Neural crest cell (in vitro differentiated cells): ENCODE results near the gene ARRB2. TPM values are rescaled to one million over a fixed set of nuclear protein-coding genes. Genes with fewer than 3 reads are reported as not detected.

Experiments
- DNase-seq: peaks from one replicate; pipeline ENCODE4 v3.0.0; 2021; ENCODE audit warnings: low read depth, mixed read lengths, low spot score
- H3K27ac Mint-ChIP-seq: one replicate; pipeline ENCODE4 v1.8.0; 2021; ENCODE audit warnings: mild to moderate bottlenecking, mixed read lengths; ENCODE audit not compliant: unreplicated experiment
- H3K27me3 Mint-ChIP-seq: 2 replicates; pipeline ENCODE4 v1.8.0; 2021; ENCODE audit warnings: low read depth, mild to moderate bottlenecking, mixed read lengths
- H3K36me3 Mint-ChIP-seq: 2 replicates; pipeline ENCODE4 v1.8.0; 2021; ENCODE audit warnings: low read depth, mild to moderate bottlenecking, mixed read lengths
- H3K4me1 Mint-ChIP-seq: 2 replicates; pipeline ENCODE4 v1.8.0; 2021; ENCODE audit warnings: mixed read lengths
- H3K4me3 Mint-ChIP-seq: one replicate; pipeline ENCODE4 v1.8.0; 2021; ENCODE audit warnings: mild to moderate bottlenecking, mixed read lengths
- H3K9me3 Mint-ChIP-seq: 2 replicates; pipeline ENCODE4 v1.8.0; 2021; ENCODE audit warnings: mixed read lengths
- total RNA-seq: library from RNA; stranded (reverse); gene quantifications from 2 replicates; pipeline ENCODE4 v1.2.1, GENCODE V29; 2021
- TF ChIP-seq, protein P1 (sequence below): fragments of 200-600 bp; sonication (generic); conservative IDR thresholded peaks from 2 replicates; pipeline ENCODE4 v1.5.0; 2021; ENCODE audit warnings: antibody characterized with exemption, mild to moderate bottlenecking

ARRB2 gene
- total RNA-seq, 1 donor from 2014 or later, result 73.4 TPM

DNA sequence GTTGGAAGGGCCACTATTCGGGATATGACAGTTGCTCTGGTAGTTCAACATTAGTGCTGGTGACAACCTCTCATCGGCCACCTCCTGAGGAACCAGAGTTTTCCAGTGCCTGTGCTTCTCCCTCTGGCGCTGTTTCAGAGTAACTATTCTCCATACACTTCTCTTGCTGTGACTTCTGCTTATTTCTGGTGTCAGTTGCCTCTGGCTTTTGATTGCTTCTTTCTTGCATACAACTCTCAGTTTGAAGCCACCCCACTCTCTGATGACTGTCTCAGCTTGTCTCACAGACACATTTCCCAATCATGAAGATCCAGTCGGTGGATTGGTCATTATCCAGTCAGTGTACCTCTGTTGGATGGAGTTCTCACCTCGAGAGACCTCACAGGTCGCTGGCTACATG is 57.9 kb downstream of the ARRB2 start:
- H3K27ac Mint-ChIP-seq, result no peak overlapping the region

DNA sequence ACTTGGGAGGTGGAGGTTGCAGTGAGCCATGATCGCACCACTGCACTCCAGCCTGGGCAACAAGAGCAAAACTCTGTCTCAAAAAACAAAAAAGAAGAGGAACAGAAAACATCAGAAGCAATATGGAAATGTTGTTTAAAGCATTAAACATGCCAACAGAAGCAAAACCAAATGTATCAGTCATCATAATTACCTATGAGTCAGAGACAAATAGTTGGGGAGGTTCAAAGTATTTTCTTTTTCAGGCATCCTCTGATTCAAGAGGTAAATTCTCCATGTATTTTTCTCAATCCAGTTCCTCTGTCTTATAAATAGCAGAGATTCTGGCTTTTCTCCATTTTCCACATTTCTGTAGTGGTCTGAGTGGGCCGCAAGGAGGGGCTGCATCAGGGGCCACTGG is 59.2 kb downstream of the ARRB2 start:
- TF ChIP-seq, protein P1, sequence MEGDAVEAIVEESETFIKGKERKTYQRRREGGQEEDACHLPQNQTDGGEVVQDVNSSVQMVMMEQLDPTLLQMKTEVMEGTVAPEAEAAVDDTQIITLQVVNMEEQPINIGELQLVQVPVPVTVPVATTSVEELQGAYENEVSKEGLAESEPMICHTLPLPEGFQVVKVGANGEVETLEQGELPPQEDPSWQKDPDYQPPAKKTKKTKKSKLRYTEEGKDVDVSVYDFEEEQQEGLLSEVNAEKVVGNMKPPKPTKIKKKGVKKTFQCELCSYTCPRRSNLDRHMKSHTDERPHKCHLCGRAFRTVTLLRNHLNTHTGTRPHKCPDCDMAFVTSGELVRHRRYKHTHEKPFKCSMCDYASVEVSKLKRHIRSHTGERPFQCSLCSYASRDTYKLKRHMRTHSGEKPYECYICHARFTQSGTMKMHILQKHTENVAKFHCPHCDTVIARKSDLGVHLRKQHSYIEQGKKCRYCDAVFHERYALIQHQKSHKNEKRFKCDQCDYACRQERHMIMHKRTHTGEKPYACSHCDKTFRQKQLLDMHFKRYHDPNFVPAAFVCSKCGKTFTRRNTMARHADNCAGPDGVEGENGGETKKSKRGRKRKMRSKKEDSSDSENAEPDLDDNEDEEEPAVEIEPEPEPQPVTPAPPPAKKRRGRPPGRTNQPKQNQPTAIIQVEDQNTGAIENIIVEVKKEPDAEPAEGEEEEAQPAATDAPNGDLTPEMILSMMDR, result no peak
- no peaks in the 10 kb centered on the region for H3K36me3 Mint-ChIP-seq
- no peak for DNase-seq
- no peaks in the 10 kb centered on the region for H3K4me1 Mint-ChIP-seq
- no peaks in the 10 kb centered on the region for H3K9me3 Mint-ChIP-seq
- H3K27ac Mint-ChIP-seq, result no peak overlapping the region
- peaks cover 19% of the 10 kb centered on the region for H3K27me3 Mint-ChIP-seq
- no peak overlapping the region for H3K4me3 Mint-ChIP-seq

More for the DNA sequence above, 57.9 kb downstream of the ARRB2 start:
- Mint-ChIP-seq H3K36me3 (no peaks in the 10 kb centered on the region), H3K9me3 (no peaks in the 10 kb centered on the region), H3K27me3 (peaks cover 18% of the 10 kb centered on the region), H3K4me3 (no peak overlapping the region), H3K4me1 (no peaks in the 10 kb centered on the region)
- DNase-seq, result no peak
- TF ChIP-seq, protein P1, result no peak

Other genes with a start within 250 kb of the ARRB2 start
- 3.8 and 4.3 TPM in 2 replicates for gene SPNS2, start 211.8 kb upstream of the ARRB2 start, total RNA-seq
- gene MYBBP1A, start 155.2 kb upstream of the ARRB2 start, total RNA-seq, result 67.0 and 69.3 TPM in 2 replicates
- gene GGT6, start 150.1 kb upstream of the ARRB2 start, total RNA-seq, result not detected in 2 replicates
- 1.1 and 1.4 TPM in 2 replicates for gene SMTNL2, start 126.1 kb upstream of the ARRB2 start, total RNA-seq
- 0.33 and 0.41 TPM in 2 replicates for gene ALOX15, start 69.0 kb upstream of the ARRB2 start, total RNA-seq
- gene PELP1, start 6.5 kb upstream of the ARRB2 start, total RNA-seq, result 102 and 107 TPM in 2 replicates
- 18.6 and 19.5 TPM in 2 replicates for gene MED11, start 20.8 kb downstream of the ARRB2 start, total RNA-seq
- not detected in 2 replicates for gene ZMYND15, start 29.2 kb downstream of the ARRB2 start, total RNA-seq
- gene CXCL16, start 29.3 kb downstream of the ARRB2 start, total RNA-seq, result not detected in 2 replicates
- not detected in 2 replicates for gene TM4SF5, start 61.3 kb downstream of the ARRB2 start, total RNA-seq
- 1.0 and 1.6 TPM in 2 replicates for gene VMO1, start 75.7 kb downstream of the ARRB2 start, total RNA-seq
- gene GLTPD2, start 78.3 kb downstream of the ARRB2 start, total RNA-seq, result not detected in 2 replicates
- gene PSMB6, start 85.5 kb downstream of the ARRB2 start, total RNA-seq, result 174 and 181 TPM in 2 replicates
- 54.8 and 63.9 TPM in 2 replicates for gene PLD2, start 96.5 kb downstream of the ARRB2 start, total RNA-seq
- gene MINK1, start 122.7 kb downstream of the ARRB2 start, total RNA-seq, result 73.0 and 76.6 TPM in 2 replicates
- 1.7 and 1.8 TPM in 2 replicates for gene C17orf107, start 188.9 kb downstream of the ARRB2 start, total RNA-seq
- 0.21 TPM in 1 of 2 replicates, not detected in the other for gene CHRNE, start 192.5 kb downstream of the ARRB2 start, total RNA-seq
- not detected in 2 replicates for gene GP1BA, start 221.6 kb downstream of the ARRB2 start, total RNA-seq
- gene SLC25A11, start 229.4 kb downstream of the ARRB2 start, total RNA-seq, result 67.7 and 68.3 TPM in 2 replicates
- 90.4 and 93.2 TPM in 2 replicates for gene RNF167, start 229.6 kb downstream of the ARRB2 start, total RNA-seq
- 626 and 630 TPM in 2 replicates for gene PFN1, start 237.9 kb downstream of the ARRB2 start, total RNA-seq
- 9.1 and 10.6 TPM in 2 replicates for gene ENO3, start 240.5 kb downstream of the ARRB2 start, total RNA-seq